ENCODE data around the gene GRIN2A.

GRCh38 chr16:10031473-10031872, 150.8 kb downstream of the GRIN2A start:
- TF ChIP-seq CTCF (IDR thresholded peaks at IDR 0.05) (peak in 2 of 7 experiments; percentile 10 to 23), POLR2A (IDR thresholded peaks at IDR 0.05) (no peak)

Data from body of pancreas (tissue), 4 donors.